ENCODE measurements around the gene MAN2A1.
"Not testable (repeated sequence)": the region's sequence is repeated elsewhere in the genome, so short reads cannot be mapped to it uniquely, and the experiment has no call there.

Gene MAN2A1

DNA sequence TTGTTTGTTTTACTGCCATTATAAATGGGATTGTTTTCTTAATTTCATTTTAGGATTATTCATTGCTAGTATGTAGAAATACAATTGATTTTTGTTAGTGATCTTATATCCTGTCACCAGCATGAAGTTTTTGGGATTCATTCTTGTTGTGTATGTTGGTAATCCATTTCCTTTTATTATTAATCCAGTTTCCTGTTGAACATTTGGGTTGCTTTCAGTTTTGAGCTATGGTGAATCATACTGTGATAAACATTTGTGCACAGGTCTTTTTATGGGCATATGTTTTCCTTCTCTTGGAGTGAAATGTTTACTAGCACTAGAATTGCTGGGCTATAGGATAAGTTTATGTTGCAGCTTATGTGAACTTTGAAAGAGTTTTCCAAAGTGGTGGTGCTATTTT lies 69.6 kb downstream of the MAN2A1 start:
- DNase-seq, result no peak

DNA sequence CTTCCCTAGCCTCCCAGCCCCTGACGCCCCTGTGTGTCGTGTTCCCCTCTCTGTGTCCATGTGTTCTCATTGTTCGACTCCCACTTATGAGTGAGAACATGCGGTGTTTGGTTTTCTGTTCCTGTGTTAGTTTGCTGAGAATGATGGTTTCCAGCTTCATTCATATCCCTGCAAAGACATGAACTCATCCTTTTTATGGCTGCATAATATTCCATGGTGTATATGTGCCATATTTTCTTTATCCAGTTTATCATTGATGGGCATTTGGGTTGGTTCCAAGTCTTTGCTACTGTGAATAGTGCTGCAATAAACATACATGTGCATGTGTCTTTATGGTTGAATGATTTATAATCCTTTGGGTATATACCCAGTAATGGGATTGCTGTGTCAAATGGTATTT lies 70.4 kb downstream of the MAN2A1 start:
- DNase-seq, result not testable (repeated sequence)

DNA sequence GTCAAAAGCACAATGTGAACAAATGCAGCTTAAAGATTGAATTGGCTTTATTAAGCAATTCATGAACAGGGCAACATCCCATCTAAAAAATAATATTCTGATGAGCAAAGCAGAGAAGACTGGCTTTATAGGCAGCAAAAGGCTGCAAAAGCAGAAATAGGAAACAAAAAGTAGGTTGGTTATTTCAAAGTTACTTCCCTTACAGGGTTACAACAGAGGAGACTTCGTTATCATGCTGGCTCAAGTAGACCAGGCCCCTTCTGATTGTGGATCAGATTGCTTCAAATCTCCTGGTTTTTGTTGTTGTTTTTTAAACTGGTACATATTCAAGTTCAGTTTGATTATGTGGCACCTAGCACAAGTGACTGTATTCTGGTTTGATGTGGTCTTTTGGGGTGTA lies 73.1 kb downstream of the MAN2A1 start:
- no peak for DNase-seq

DNA sequence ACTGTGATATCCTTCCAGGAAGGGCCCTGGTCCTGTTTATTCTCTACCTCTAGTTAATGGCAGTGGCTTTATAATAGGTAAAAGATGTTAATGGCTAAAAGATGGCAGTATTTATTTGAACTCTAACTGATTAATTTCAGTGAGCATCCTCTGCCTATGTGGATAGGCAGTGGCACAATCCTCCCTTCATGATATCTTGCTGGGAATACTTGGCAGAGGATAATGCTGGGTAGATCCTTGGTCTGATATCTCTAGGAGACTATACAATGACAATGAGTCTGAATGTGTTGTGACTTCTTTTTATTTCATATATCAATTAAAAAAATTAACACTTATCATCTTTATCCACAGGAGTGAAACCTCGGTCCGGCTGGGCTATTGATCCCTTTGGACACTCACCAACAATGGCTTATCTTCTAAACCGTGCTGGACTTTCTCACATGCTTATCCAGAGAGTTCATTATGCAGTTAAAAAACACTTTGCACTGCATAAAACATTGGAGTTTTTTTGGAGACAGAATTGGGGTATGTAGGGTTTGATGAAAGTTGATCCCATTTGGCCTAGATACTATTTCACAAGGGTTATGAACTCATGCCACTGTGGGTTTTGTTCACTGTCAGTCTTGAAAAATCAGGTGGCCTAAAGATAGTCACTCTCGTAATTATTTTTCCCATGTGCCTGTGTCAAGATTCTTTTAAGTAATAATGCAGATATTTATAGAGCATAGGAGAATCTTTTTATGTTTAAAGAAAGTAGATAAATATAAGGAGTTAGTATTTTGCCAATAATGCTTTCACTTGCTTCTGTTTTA lies 77.7 kb downstream of the MAN2A1 start:
- DNase-seq, result no peak

DNA sequence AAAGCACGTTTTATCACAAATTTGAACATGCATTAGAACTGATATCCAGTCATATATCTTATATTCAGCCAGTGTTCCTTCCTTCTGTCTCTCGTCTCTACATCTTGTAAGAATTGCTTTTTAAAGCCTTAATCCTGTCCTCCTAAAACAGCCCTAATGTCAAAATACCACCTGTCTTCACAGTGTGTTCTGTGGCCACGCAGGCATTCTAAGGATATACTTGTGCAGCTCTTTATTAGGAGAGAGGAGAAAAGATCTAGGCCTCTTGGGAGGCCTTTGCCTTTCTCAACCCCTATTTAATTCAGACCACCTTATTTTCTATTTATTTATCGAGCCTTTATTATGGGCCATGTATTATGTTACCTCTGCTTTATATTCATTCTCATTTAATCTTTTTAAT lies 78.3 kb downstream of the MAN2A1 start:
- no peak for DNase-seq

DNA sequence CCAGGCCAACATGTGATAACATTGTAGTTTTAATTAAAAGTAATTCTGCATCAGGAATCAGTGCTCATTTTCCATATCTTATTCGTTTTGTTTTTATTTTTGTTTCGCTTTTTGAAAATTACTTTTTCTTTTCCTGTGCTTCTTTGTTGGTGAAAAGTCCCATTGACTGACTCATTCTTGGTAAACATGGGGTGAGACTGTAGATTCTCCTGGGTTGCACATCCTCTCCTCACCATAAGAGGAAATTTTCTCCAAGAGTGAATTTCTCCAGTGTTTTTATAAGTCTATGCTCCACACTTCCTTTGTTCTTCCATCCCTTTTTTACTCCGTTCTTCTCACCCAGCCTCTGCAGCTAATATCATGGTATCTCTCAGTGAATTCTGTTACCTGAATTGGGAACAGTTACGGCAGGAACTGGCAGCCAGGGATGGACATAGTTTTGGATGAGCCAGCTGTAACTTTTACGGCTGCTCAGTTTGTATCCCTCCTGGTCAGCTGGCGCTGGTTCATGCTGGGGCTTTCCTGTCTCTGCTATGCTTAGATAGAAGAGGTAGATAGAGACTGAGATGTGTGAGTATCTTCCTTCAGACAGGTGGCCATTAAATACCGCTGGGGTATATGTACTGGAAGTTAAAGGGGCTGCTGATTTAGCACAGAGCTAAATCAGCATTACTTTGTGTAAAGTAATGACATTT lies 80.0 kb downstream of the MAN2A1 start:
- DNase-seq, result no peak

DNA sequence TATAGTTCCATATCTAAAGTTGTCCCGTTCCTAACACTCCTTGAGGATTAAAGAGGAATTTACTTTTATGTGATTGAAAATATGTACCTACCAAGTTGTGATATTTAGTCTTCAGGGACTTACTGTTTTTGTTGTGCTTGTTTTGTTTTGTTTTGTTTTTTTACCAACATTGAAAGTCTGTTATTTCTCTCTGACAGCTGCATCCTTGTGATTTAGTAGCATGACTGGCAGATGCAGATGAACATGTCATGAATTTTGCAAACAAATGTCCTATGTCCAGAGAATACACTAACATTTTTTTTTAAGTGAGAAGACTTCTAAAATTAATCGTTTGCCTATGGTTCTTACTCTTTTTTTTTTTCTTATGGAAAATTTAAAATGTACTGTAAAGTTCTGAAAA lies 85.4 kb downstream of the MAN2A1 start:
- DNase-seq, result no peak

DNA sequence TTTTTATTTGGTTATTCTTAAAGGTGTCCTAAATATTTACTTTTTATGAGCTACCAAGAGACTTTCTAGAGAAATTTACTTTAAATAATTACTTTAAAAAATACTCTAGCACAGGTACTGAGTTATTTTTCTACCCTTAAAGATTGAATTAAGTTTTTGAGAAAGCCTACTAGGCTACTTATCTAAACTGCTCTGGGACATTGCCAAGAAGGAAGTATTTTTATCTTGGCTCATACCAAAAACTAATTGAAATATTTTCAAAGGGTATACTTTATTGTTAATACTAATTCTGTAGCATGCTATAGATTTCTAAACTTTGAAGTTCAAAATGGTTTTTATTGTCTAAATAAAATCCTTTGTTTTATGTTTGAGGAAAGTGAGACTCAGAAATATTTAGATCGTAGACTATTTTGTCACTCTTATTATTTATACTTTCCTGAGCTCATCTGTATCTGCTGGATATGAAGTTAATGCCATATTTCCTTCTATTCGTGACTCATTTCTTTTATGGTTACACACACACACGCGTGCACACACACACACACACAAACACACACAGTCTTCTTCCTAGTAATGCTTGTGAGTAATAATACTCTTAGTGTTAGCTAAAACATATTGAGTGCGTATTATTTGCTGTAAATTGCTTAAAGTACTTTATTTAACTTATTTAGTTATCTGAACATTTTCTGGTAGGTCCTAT lies 89.5 kb downstream of the MAN2A1 start:
- no peak for DNase-seq

DNA sequence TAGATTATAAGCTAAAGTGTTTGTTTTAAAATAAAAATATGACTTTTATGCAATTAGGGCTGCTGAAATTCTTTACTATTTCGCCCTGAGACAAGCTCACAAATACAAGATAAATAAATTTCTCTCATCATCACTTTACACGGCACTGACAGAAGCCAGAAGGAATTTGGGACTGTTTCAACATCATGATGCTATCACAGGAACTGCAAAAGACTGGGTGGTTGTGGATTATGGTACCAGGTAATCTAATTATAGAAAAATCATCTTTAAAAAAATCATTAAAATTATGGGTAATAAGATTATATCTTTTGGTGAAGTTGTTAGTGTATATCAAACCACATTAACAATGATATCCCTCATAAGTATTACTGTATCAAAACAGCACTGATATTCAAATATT lies 95.0 kb downstream of the MAN2A1 start:
- DNase-seq, result no peak

DNA sequence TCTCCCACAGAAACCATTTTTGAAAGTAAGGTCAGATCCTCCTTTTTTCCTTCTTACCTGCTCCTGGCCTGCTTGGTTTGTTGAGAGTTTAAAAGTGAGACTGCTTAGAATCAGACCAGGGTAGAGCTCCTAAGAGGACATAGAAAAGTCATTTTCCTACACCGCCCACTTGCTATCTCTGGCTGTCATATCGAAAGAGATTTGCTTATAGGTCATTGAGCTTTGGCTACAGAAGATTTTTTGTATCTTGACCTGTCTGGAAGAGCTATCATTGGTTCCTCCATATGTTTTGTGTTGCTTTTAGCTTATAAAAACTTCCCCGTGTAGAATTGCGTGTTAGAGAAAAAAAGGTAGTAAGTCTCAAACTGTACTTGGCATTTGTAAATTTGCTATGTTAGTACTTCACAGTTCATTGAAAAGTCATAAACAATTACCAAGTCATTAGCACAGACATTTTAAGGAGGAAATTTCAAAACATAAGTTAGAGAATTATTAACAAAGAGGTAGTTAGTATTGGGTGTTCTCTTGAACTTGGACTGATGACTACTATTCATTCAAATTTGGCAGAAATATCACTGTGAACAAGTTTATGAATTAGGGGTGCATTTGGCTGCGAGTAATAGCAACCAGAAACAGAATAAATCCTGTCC lies 96.6 kb downstream of the MAN2A1 start:
- no peak for DNase-seq

DNA sequence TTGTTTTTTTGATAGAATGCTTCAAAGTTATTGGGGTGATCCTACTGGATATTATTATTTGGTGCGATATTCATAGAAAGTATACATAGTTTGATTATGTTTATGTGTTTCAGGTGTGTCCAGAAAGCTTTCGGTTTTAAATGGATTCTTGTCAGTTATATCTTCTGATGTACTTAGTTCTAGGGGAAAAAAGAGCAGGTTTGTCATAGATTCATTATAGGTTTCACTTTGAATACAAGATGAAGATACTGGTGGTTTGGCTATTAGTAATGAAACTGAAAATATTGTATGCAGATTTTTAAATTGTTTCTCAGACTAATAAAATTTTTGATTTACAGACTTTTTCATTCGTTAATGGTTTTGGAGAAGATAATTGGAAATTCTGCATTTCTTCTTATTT lies 98.9 kb downstream of the MAN2A1 start:
- no peak for DNase-seq

DNA sequence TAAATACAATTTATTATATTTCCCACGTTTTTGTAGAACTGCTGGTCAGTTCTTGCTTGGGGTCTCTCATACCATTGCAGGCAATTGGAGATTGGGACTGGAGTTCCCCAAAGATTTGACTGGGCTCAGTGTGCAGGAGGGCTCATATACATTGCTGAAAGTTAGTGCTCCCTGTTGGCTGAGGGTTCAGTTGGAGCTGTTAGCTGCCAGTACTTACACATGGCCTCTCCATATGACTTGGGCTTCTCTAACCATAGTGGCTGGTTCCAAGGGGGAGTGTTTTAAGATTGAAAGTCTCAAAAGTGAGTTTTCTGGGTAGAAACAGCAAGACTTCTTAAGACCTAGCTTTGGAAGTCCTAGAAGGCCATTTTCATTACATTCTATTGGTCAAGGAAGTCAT lies 102.9 kb downstream of the MAN2A1 start:
- no peak for DNase-seq

DNA sequence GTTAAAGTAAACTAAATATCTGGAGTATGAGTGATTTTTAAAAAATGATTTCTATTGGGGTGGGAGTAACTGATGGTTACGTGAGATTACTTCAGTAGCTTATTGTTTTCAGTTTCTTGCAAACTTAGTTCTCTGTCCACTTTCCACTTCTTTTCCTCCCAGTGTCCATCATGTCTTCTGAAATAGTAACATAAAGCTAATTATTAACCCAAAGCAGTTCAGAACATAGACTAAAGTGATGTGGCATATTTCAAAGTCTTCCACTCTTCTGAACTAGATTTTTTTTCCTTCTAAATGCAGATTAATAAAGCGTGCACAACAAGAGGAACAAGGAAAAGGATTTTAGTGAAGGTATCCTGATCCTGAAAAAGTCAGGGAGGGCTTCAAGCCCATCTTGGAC lies 114.1 kb downstream of the MAN2A1 start:
- no peak for DNase-seq

DNA sequence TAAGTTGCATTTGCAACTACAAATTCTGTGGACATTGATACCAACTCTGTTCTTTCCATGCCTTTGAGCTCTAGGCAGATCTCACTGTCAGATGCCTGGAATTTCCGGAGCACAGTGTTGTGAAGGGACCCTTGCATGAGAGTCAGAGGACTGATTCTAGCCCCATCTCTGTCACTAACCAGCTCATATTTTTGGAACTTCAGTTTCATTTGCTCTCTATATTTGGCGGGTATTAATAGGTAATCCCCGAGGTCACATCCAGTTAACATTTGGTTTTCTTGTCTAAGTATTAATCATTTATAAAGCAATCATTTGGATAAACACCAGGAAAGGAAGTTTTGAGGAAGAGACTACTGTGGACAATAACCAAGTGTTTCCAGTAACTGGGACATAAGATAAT lies 115.7 kb downstream of the MAN2A1 start:
- DNase-seq, result no peak

DNA sequence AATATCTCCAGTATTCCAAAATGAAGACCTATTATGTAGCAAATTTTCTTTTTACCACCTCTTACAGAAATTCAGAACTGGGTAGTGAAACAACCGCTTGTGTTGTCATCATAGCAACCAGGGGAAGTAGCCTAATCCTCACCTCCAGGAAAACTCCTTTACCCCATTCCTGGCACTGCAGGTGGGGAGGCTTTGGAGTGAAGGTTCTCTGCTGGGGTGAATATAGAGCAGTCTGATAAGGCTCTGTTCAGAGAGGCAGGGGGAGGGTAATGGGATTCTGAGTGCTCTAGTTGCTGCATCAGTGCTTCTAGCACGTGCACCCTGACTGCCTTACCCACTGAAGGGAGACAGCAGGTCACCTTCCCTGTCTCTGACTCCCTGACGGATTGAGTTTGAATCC lies 116.2 kb downstream of the MAN2A1 start:
- DNase-seq, result no peak

DNA sequence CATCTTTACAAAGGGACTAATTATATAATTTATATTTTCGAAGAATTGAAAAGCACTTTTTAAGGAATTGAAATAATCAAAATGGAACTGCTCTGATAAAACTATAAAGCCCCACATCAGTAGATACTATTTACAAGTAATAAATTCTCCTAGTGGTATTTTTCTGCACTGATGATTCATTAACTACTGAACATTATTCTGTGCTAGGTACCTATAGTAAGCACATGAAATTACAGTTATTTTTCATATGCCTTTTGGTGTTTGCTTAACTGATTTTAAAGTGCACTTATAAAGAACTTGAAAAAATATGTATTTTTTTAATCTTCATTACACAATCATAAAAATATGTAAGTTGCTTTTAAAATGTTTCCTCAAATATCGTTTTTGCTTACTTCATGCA lies 123.0 kb downstream of the MAN2A1 start:
- no peak for DNase-seq

DNA sequence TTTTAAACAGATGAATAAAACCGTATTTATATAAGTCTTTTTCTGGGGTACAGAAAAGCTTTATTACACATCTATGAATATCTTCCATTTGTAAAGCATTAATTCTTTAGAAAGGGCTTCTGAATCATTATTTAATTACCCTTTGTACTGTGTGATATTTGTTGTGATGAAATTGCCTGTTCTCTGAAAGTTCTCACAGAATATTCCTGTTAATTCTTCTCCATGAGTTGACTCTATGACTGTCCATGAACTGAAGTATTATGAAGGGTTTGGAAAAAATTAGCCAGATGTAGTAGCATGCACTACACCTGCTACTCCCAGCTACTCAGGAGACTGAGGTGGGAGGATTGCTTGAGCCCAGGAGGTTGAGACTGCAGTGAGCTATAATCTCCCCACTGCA lies 127.0 kb downstream of the MAN2A1 start:
- DNase-seq, result no peak

DNA sequence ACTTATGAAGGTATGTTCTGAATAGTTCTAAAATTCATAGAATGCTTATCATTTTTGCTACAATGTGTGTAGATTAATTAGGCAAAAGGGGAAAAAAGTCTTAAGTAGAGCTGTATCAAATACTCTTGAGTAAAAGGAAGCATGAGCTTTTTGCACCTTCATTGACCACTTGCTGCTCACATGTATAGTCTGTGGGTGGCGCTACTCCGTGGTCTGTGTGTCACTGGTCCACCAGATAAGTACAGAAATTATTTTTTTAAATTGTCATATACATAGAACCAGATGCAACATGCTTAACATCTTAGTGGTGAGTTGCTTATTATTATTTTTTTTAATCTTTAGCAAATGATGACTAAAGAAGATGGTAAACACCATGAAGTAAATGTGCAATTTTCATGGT lies 130.2 kb downstream of the MAN2A1 start:
- no peak for DNase-seq

DNA sequence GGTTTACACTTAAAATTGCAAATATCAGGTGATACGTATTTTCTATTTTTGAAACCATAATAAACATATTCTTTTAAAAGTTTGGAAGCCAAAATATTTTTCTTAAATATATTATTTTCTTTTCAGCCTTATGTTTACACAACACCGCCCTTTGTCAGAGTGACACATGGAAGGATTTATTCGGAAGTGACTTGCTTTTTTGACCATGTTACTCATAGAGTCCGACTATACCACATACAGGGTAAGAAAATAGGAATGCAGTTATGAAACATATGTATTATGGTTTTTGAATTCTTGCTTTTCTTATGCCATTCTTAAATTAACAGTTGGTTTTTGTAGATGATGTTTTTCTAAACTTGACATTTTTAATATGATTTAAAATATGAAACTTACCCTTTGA lies 133.9 kb downstream of the MAN2A1 start:
- DNase-seq, result no peak

DNA sequence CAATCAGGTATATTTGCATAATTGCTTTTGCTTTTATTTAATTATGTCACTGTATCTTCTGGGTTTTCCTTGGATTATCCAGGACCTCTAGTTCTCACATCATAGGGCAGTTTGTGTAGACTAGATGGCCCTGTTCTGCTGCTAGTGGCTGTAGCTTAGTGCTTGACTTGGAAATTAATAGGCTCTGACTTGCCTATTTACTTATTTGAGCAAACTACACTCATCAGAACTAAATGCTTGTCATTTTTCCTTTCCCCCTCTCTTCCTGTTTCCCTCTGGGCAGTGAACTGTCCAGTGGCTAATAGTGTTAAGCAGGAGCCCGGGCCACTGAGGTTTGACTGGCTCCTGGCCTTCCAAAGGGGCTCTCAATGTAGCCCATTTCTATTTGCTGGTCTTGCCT lies 135.7 kb downstream of the MAN2A1 start:
- DNase-seq, result no peak

DNA sequence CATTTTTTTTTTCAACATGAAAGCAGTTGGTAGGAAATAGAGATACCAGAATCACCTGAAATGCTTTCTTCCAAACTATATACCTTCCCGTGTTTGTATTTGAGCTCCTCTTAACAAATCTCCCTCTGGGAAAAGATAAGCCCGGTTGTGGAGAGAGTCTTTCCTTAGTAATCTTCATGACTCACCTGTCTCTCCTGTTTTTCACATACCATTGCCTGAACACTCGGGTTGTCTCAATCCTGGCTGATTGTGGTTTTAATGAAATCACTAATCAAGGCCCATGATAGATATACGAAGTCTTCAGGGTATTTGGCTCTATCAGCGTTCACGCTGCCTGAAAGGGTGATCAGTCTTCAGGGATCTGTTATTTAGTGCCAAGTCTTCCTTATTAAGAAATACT lies 136.7 kb downstream of the MAN2A1 start:
- DNase-seq, result no peak

DNA sequence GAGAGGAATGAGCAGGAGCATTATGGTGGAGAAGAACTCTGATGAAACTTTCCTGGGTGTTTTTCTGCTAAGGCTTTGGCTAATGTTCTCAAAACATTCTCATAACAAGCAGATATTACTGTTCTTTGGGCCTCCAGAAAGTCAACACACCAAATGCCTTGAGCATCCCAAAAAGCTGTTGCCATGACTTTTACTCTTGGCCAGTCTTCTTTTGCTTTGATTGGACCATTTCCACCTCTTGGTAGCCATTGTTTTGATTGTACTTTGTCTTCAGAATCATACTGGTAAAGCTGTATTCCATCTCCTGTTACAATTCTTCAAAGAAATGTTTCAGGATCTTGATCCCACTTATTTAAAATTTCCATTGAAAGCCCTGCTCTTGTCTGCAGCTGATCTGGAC lies 139.6 kb downstream of the MAN2A1 start:
- no peak for DNase-seq

DNA sequence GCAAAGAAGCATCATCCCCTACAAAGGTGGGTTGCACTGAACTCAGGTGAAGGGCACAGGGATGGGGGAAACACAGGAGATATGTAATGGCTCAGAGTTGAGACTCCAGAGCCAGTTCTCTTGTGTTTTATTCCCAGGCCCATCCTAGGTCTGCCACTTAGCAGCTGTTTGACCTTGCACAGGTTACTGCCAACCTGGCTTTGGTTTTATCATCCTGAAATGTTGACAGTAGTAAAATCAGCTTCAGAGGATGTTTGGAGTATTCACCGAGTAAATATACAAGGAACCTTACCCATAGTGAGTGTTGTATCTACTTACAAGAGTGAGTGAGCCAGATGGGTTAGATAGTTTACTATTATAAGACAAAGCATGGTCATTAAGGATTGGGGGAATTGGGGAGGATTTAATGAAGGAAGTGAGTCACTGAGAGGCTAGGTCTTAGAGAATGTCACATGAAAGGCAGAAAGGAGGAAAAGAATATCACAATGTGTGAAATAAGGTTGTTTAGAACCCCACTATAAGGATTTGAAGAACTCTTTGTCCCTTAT lies 141.3 kb downstream of the MAN2A1 start:
- DNase-seq, result no peak
